NCI-H2081 treated with DMSO at 0.1 percent for 48 hours (cell line): Measurements from ENCODE around the gene WDR4.
"Not testable (repeated sequence)": the region's sequence is repeated elsewhere in the genome, so short reads cannot be mapped to it uniquely, and the experiment has no call there.

ENCODE experiments used
- DNase-seq: peaks from one replicate; lab custom pipeline; 2025; lab: John Stamatoyannopoulos, UW

Gene WDR4

GRCh38 chr21:42875811-42876210 is 3.5 kb downstream of the WDR4 start:
- DNase-seq: not testable (repeated sequence)

- DNase-seq: no peak
Observed at GRCh38 chr21:42873096-42873495, 6.2 kb downstream of the WDR4 start.

DNA sequence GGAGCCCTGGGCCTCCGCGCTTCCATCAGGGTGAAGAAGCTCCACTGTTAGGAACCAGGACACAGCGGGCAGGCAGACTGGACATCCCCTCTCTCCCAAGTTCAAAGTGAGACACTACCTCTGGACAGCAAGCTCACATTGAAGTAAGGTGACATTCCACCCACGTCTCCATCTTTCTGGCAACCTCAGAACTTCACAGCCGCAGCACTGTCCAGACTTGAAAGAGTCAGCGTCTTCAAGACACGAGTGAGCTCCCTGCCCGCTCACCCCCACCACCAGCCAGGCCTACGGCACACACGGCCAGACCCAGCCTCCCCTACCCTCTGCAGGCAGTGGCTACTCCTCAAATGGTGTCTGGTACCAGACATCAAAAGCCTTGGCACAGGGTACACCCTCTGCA is 11.1 kb downstream of the WDR4 start:
- no peak for DNase-seq

- DNase-seq: peak; percentile 10
Observed at GRCh38 chr21:42865776-42866160, 13.6 kb downstream of the WDR4 start.

- DNase-seq: no peak
Observed at GRCh38 chr21:42864815-42865775, 14.2 kb downstream of the WDR4 start.

- DNase-seq: no peak
Observed at GRCh38 chr21:42864286-42864685, 15.1 kb downstream of the WDR4 start.

DNA sequence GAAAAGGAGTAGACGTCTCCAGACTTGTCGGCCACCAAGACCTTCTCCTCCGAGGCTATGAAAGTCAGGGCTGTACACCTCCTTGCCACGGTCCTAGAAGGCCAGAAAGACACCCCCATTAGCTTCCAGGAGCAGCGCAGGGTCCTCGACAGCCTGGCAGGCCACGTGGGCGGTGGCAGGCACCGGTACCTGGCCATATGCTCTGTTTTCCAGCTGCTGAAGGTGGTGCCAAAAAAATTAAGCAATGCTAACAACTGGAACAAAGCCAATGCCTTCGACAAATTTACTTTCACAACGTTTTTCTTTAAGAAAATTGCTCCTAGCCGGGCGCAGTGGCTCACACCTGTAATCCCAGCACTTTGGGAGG is 15.9 kb downstream of the WDR4 start:
- no peak for DNase-seq

DNA sequence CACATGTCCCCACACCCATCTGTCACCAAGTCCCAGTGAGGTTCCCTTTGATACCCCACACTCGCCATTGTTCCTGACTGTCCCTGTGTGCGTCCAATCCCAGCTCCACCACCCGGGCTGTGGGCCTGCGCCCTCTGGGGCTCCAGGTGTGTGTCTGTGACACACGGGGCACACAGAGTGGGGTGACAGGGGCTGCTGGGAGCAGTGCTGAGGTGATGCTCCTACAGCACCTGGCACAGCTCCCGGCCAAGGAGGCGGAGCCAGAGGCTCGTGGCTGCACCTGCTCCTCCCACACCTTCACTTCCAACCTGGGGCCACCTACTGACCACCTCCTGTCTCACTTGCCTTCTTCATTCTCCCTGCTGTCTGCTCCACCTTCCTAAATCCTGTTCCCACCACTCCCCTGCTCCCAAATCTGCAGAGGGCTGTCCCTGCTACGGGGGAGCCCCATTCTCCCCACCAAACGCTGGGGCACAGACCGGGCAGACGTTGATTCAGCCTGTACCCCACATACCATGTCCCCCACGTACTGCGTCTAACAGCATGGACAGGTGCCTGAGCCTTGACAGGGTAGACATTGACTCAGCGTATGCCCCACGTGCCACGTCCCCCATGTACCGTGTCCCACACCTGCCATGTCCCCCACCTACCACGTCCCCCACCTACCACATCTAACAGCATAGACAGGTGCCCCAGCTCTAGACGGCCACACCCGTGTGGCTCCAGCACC is 16.4 kb downstream of the WDR4 start:
- no peak for DNase-seq

GRCh38 chr21:42861848-42862400 is 17.4 kb downstream of the WDR4 start:
- DNase-seq: no peak

- DNase-seq: peak; percentile 25
Observed at GRCh38 chr21:42861311-42861847, 18.0 kb downstream of the WDR4 start.

- DNase-seq: no peak
Observed at GRCh38 chr21:42860345-42860744, 19.0 kb downstream of the WDR4 start.

DNA sequence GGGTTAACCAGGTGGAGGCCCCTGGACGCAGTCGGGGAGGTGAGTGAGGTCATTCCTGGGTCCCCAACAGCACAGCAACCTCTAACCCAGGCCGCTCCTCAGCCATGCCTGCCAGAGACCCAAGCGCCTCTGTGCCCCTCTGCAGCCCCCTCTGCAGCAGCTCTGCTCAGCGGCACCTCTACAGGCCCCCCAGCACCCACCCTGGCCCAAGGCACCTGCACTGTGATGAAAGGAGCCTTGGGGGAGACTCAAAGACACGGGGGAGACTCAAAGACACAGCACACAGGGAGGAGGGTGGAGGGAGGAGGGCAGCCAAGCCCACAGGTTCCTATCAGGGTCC is 19.5 kb downstream of the WDR4 start:
- DNase-seq: no peak

- no peak for DNase-seq
Observed at GRCh38 chr21:42858957-42859890, 20.1 kb downstream of the WDR4 start.

DNA sequence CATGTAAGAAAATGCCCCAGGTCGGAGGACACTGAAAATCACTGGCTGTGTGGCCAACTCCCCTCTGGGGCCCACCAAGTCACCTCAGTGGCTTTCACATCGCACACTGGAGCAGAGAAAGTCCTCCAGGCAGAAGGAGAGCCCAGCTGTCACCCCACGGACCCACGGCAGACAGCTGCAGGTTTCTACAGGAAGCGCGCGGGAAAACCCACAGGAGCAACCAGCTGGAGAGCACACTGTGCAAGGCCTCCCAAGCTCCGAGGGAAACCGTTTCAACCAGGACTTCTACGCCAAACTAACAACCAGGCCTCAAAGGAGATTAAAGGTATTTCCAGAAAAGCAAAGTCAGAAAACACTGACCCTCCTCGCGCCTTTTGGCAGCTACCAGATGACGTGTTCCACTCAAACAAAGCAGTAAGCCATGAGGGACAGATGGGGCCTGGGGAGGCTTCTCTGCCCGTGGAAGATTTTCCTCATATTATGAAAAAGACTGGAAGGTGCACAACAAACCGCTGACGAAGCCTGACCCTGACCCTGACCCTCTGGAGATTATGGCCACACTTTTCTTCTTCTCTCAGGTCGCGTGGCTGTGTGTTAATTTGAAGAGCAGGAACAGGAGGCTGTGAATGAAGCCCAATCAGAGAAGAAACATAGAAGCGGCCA is 21.0 kb downstream of the WDR4 start:
- no peak for DNase-seq

DNA sequence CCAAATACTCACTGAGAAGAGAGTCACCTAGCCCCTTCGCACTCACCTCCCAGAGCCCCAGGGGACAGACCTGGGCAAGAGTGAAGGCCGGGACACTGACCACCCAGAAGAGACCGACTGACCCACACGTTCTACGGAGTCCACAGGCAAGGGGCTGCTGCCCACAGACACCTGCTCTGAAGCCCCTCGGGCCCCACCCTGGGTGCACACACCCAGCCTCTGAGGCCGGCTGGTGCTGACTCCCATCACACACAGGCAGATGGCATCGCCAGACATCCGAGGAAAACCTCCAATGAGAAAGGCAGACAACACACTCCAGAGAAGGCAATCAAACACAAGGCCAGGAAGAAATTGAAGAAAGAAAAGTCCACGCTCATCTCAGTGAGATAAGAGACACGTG is 22.1 kb downstream of the WDR4 start:
- DNase-seq: no peak

GRCh38 chr21:42855937-42856335 is 23.4 kb downstream of the WDR4 start:
- DNase-seq: no peak

DNA sequence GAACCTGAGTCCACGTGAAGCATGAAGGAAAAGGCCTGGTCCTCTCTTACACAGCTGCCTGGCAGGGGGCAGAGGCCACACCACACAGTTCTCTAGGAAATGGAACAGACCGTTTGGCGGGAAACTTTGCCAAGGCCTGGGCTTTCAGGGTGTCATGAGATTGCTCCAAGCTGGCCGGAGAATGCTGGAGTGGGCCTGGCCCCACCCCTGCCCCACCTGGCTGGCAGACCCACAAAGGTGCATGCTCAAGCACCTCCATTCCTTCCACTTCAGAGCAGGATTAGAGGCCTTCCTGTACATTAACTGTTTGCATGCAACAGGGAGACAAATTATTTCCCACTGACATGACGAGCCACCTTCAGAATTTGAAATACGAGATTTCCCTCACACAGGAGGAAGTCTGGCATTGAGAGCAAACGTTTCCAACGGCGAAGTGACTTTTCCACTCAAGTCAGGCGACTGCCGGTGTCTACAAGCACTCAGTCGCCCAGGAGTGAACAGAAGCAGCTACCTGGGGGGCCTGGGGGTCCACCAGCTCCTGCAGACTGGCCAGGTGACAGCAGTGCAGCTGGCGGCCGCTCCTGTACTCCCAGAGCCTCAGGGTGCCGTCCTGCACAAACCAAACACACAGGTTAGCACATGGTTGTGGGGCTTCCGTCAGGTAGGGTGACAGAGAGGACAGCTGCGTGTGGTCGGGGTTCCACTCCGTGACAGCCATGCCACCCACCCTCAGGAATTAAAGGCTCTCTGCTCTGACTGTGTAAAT is 24.0 kb downstream of the WDR4 start:
- no peak for DNase-seq

GRCh38 chr21:42854246-42855010 is 24.9 kb downstream of the WDR4 start:
- no peak for DNase-seq

- no peak for DNase-seq
Observed at GRCh38 chr21:42853621-42854020, 25.7 kb downstream of the WDR4 start.
